ENCODE measurements around the gene C9orf43. TPM values are rescaled to one million over a fixed set of nuclear protein-coding genes. Genes with fewer than 3 reads are reported as not detected.

C9orf43 gene
- total and polyA plus RNA-seq, 4 donors: 0.09 to 1.1 (median 0.25) TPM

GRCh38 chr9:113388833-113389232 is 21.7 kb upstream of the C9orf43 start:
- Histone ChIP-seq H3K9me3 (ENCODE audit: control insufficient read depth in 4 of 4, low read length in 3 of 4) (no peaks in the 10 kb centered on the region), H3K36me3 (ENCODE audit: control insufficient read depth in 4 of 4, insufficient read depth in 3 of 4, low read depth in 1 of 4, low read length in 3 of 4) (peaks cover 8 to 34% (median 19%) of the 10 kb centered on the region in 4 donors), H3K4me1 (ENCODE audit: control insufficient read depth in 4 of 4, insufficient read depth in 4 of 4, low read length in 3 of 4) (peaks cover 29 to 70% (median 56%) of the 10 kb centered on the region in 4 donors), H3K4me3 (ENCODE audit: low read depth in 1 of 3, low read length in 3 of 3) (no peak overlapping the region), H3K9ac (ENCODE audit: low read depth in 1 of 2, low read length in 2 of 2) (no peak overlapping the region), H3K27ac (ENCODE audit: low read depth in 1 of 2, low read length in 2 of 2) (peak overlapping the region; percentile 19 to 58), H3K27me3 (ENCODE audit: control insufficient read depth in 4 of 4, insufficient read depth in 4 of 4, low read length in 3 of 4) (no peaks in the 10 kb centered on the region)
- 34% methylated on average over 13 of the region's 13 CpGs for WGBS
- TF ChIP-seq, protein P1, sequence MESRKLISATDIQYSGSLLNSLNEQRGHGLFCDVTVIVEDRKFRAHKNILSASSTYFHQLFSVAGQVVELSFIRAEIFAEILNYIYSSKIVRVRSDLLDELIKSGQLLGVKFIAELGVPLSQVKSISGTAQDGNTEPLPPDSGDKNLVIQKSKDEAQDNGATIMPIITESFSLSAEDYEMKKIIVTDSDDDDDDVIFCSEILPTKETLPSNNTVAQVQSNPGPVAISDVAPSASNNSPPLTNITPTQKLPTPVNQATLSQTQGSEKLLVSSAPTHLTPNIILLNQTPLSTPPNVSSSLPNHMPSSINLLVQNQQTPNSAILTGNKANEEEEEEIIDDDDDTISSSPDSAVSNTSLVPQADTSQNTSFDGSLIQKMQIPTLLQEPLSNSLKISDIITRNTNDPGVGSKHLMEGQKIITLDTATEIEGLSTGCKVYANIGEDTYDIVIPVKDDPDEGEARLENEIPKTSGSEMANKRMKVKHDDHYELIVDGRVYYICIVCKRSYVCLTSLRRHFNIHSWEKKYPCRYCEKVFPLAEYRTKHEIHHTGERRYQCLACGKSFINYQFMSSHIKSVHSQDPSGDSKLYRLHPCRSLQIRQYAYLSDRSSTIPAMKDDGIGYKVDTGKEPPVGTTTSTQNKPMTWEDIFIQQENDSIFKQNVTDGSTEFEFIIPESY (IDR thresholded peaks at IDR 0.05): no peak
- TF ChIP-seq ATF3 (IDR thresholded peaks at IDR 0.05) (no peak), HNF4G (IDR thresholded peaks at IDR 0.05) (no peak), FOXA2 (IDR thresholded peaks at IDR 0.05) (no peak), GABPA (IDR thresholded peaks at IDR 0.05 in 1 of 2, conservative IDR thresholded peaks at IDR 0.05 in 1 of 2) (no peak), FOXA1 (IDR thresholded peaks at IDR 0.05) (no peak), RAD21 (IDR thresholded peaks at IDR 0.05) (no peak), EGR1 (IDR thresholded peaks at IDR 0.05; ENCODE audit: low read depth in 2 of 2) (no peak), YY1 (IDR thresholded peaks at IDR 0.05) (peak; percentile 88), TAF1 (conservative IDR thresholded peaks at IDR 0.05) (no peak), SP1 (IDR thresholded peaks at IDR 0.05) (peak; percentile 12), MAX (IDR thresholded peaks at IDR 0.05) (no peak), HNF4A (conservative IDR thresholded peaks at IDR 0.05) (peak; percentile 30 to 63), NR2F2 (IDR thresholded peaks at IDR 0.05) (no peak), REST (IDR thresholded peaks at IDR 0.05) (no peak), RXRA (IDR thresholded peaks at IDR 0.05) (peak; percentile 67 to 72), JUND (IDR thresholded peaks at IDR 0.05) (no peak)
- TF ChIP-seq, protein P2, sequence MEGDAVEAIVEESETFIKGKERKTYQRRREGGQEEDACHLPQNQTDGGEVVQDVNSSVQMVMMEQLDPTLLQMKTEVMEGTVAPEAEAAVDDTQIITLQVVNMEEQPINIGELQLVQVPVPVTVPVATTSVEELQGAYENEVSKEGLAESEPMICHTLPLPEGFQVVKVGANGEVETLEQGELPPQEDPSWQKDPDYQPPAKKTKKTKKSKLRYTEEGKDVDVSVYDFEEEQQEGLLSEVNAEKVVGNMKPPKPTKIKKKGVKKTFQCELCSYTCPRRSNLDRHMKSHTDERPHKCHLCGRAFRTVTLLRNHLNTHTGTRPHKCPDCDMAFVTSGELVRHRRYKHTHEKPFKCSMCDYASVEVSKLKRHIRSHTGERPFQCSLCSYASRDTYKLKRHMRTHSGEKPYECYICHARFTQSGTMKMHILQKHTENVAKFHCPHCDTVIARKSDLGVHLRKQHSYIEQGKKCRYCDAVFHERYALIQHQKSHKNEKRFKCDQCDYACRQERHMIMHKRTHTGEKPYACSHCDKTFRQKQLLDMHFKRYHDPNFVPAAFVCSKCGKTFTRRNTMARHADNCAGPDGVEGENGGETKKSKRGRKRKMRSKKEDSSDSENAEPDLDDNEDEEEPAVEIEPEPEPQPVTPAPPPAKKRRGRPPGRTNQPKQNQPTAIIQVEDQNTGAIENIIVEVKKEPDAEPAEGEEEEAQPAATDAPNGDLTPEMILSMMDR (IDR thresholded peaks at IDR 0.05; ENCODE audit: low read depth, low read length, missing input control): no peak
- DNase-seq (ENCODE audit: low spot score): no peak
